RWPE1 (cell line): ENCODE measurements around the gene HID1.

ENCODE experiments used
- CTCF ChIA-PET: fragments of 350-600 bp; sonication (Branson Sonifier 250); formaldehyde crosslinking; extraction: SDS; loops from one replicate; lab custom pipeline; 2021; lab: Yijun Ruan, JAX
- POLR2A ChIA-PET: fragments of 400-600 bp; formaldehyde crosslinking; extraction: SDS; loops from one replicate; lab custom pipeline; 2020; ENCODE audit warnings: antibody characterized with exemption; ENCODE audit not compliant: low non-redundant PET; lab: Yijun Ruan, JAX
- DNase-seq: peaks from one replicate; pipeline ENCODE4 v3.0.0; 2012; ENCODE audit warnings: low spot score
- H3K27ac ChIP-seq: fragments of 450-650 bp; 2 replicates; pipeline ENCODE4 v1.5.1; 2017
- CTCF ChIP-seq: fragments of 450-650 bp; conservative IDR thresholded peaks from 2 replicates; pipeline ENCODE4 v1.5.1; 2017; ENCODE audit warnings: low read depth, mild to moderate bottlenecking

Gene HID1

GRCh38 chr17:74923538-74924249 lies 48.9 kb downstream of the HID1 start:
- DNase-seq = peak; percentile 73
- no peak overlapping the region for H3K27ac ChIP-seq
- ChIA-PET CTCF (interaction anchor here (0.6 to 7.8 kb wide), 17 partner anchors 9 to 110 kb away, joined by 3 to 113 read pairs (median 3); partner anchors contain the start of genes MRPL58 and OTOP3), POLR2A (no interaction called here)
- peak; percentile 96 for TF ChIP-seq CTCF

DNA sequence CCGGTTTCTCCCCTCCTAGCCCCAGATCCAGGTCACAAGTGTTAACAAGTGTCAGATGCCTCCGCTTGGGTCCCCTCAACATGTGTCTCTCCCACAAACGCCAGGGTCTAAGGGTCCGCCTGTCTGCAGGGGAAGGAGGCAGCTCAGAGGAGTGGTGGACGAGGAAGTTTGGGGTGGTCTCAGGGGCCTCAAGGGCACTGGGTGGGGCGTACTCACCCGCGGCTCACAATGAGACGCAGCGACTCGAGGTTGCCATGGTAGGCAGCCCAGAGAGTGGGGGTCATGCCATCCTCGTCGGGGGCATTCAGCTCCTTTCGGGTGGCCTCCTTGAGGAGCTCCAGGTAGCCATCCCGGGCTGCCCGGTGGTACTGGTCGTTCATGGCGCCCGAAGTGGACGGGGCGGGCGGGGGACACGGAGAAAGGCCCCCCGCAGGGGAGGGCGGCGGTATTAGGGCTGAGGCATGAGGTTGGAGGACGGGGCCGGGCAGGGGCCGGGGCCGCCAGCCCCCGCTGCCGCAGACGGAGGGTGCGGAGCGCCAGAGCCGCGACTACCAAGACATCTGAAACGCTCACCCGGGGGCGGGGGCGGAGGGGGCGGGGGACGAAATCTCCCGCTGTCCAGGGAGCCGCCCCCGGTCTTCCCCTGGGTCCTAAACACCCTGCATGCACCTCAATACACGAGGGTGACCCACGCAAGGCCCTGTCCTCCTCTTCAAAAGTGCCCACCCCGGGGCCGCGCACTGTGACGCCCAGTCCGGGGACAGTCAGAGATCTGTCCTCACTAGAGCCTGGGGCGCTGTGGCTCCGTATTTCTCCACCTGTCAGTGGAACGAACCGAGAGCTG lies 49.6 kb downstream of the HID1 start, which contains the start of gene USH1G:
Gene USH1G (minus strand): TSS at position 562 of the 844 bp plus-strand sequence. CDS start 182 bp downstream, at position 380.
- H3K27ac ChIP-seq = peak within 1 kb of the TSS; percentile 76; the same call in 1 of the 2 replicates
- POLR2A ChIA-PET = no interaction called here
- DNase-seq = peak; percentile 65
- no peak for TF ChIP-seq CTCF
- CTCF ChIA-PET = interaction anchor here (0.6 to 7.8 kb wide), 11 partner anchors 10 to 165 kb away, joined by 3 to 113 read pairs (median 3); partner anchors contain the start of genes MRPL58 and OTOP3

- no peak for DNase-seq
- ChIA-PET CTCF (interaction anchor here (1.8 to 7.8 kb wide), 2 partner anchors 29 to 36 kb away, joined by 5 to 113 read pairs; no protein-coding TSS in a partner anchor), POLR2A (no interaction called here)
- peak overlapping the region; percentile 76 for H3K27ac ChIP-seq
- TF ChIP-seq CTCF = no peak
Observed at GRCh38 chr17:74922172-74922571, 50.4 kb downstream of the HID1 start.

DNA sequence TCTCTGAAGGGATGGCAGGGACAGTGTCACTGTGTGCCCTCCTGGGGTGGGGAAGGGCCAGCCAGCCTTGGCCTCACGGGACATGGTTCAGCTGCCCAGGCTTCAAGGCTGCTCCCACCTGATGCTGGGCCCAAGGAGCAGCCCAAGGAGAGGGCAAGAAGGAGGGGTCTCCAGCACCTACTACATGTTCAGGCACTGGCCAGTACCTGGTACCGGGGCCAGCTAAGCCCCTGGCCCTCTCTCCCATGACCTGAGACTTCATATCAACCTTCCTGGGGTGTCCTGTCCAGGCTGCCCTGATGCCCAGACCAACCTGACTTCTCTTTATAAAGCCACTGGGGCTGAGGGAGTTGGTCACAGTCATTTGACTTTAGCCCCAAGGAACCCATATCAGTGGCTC lies 50.8 kb downstream of the HID1 start:
- H3K27ac ChIP-seq = peak overlapping the region; percentile 76
- CTCF ChIA-PET = interaction anchor here (1.5 to 7.8 kb wide), 2 partner anchors 36 to 90 kb away, joined by 3 to 113 read pairs; no protein-coding TSS in a partner anchor
- POLR2A ChIA-PET = interaction anchor here (0.6 kb wide), 1 partner anchor 121 kb away, joined by 4 read pairs; no protein-coding TSS in a partner anchor
- TF ChIP-seq CTCF = no peak
- DNase-seq = no peak

GRCh38 chr17:74921026-74921681 lies 51.4 kb downstream of the HID1 start:
- POLR2A ChIA-PET = interaction anchor here (0.6 kb wide), 1 partner anchor 122 kb away, joined by 4 read pairs; no protein-coding TSS in a partner anchor
- CTCF ChIA-PET = interaction anchor here (0.7 to 7.8 kb wide), 5 partner anchors 37 to 150 kb away, joined by 3 to 113 read pairs (median 4); no protein-coding TSS in a partner anchor
- peak overlapping the region; percentile 76 for H3K27ac ChIP-seq
- TF ChIP-seq CTCF = no peak
- peak; percentile 36 for DNase-seq
